Body of pancreas (tissue), 4 donors: ENCODE data around the gene PATJ. TPM values are rescaled to one million over a fixed set of nuclear protein-coding genes. Genes with fewer than 3 reads are reported as not detected.

Source experiments
- ATAC-seq: fragments of 150-250 bp; one replicate; pipeline ENCODE4 v1.9.1; 2016
- DNase-seq, 4 donors: peaks; one replicate each; pipeline ENCODE4 v3.0.0-alpha.2; 2019
- H3K27ac ChIP-seq, 4 donors: fragments of 200-600 bp; sonication (generic); 1 replicate in 3 of 4; 2 replicates in 1 of 4; pipeline versions ENCODE4 v1.5.1 to v1.6.1; 2016 to 2019; ENCODE audit warnings: mild to moderate bottlenecking in 1 of 4, mixed read lengths in 1 of 4, moderate library complexity in 1 of 4
- H3K27me3 ChIP-seq, 2 donors: fragments of 200-600 bp; sonication (generic); one replicate each; pipeline ENCODE4 v1.6.0; 2016; ENCODE audit warnings: mild to moderate bottlenecking in 1 of 2
- H3K36me3 ChIP-seq, 2 donors: fragments of 200-600 bp; sonication (generic); replicated peaks in 1 of 2; 2 replicates each; pipeline ENCODE4 v1.5.1; 2016; ENCODE audit warnings: low read depth in 2 of 2; ENCODE audit not compliant: insufficient read depth in 1 of 2
- H3K4me1 ChIP-seq: fragments of 200-600 bp; sonication (generic); one replicate; pipeline ENCODE4 v1.6.0; 2016
- H3K4me3 ChIP-seq, 2 donors: fragments of 200-600 bp; sonication (generic); 1 replicate in 1 of 2; 2 replicates in 1 of 2; pipeline ENCODE4 v1.5.1; 2016 to 2019
- H3K9me3 ChIP-seq, 3 donors: fragments of 200-600 bp; sonication (generic); 1 replicate in 2 of 3; 2 replicates in 1 of 3; pipeline ENCODE4 v1.5.1; 2016
- POLR2A ChIP-seq, 3 donors: fragments of 450-650 bp; IDR thresholded peaks; one replicate each; pipeline ENCODE4 v1.6.1; 2016; ENCODE audit warnings: antibody characterized with exemption in 3 of 3, mild to moderate bottlenecking in 2 of 3
- WGBS, 2 donors: methylation state at CpG; one replicate each; pipeline ENCODE4 v1.1.5; 2017; 5-methylcytosine and 5-hydroxymethylcytosine counted together
- intact Hi-C: fragments of 100-400 bp; cut with DNase I; formaldehyde crosslinking; loops from one replicate; pipeline ENCODE4 v1.15.1; 2023
- total RNA-seq, 2 donors: library from RNA; depleted of rRNA; stranded (reverse); fragments of >200 nt; gene quantifications; one replicate each; pipeline ENCODE4 v1.1.0, GENCODE V29; 2016
- TF ChIP-seq, protein P1 (sequence below), 7 experiments: fragments of 450-650 bp in 4 of 7; fragments of 200-600 bp in 3 of 7; sonication (generic) in 3 of 7; IDR thresholded peaks; one replicate each; pipeline ENCODE4 v1.5.1; 2016 to 2019; ENCODE audit warnings: antibody characterized with exemption in 7 of 7

Gene PATJ
- total RNA-seq, 2 donors from 2014 or later, result 54.2 to 72.5 TPM

- Histone ChIP-seq H3K36me3 (no peaks in the 10 kb centered on the region), H3K4me3 (no peak overlapping the region), H3K9me3 (no peaks in the 10 kb centered on the region), H3K27me3 (peaks cover 0 to 5% of the 10 kb centered on the region in 2 donors), H3K4me1 (peaks cover 3% of the 10 kb centered on the region), H3K27ac (no peak overlapping the region)
- ATAC-seq (no peak), DNase-seq (no peak)
- TF ChIP-seq, protein P1, sequence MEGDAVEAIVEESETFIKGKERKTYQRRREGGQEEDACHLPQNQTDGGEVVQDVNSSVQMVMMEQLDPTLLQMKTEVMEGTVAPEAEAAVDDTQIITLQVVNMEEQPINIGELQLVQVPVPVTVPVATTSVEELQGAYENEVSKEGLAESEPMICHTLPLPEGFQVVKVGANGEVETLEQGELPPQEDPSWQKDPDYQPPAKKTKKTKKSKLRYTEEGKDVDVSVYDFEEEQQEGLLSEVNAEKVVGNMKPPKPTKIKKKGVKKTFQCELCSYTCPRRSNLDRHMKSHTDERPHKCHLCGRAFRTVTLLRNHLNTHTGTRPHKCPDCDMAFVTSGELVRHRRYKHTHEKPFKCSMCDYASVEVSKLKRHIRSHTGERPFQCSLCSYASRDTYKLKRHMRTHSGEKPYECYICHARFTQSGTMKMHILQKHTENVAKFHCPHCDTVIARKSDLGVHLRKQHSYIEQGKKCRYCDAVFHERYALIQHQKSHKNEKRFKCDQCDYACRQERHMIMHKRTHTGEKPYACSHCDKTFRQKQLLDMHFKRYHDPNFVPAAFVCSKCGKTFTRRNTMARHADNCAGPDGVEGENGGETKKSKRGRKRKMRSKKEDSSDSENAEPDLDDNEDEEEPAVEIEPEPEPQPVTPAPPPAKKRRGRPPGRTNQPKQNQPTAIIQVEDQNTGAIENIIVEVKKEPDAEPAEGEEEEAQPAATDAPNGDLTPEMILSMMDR (IDR thresholded peaks at IDR 0.05), result no peak
- no peak for TF ChIP-seq POLR2A (IDR thresholded peaks at IDR 0.05)
- WGBS, 2 donors, result 75 to 80% methylated on average over 3 of the region's 3 CpGs
- intact Hi-C loops, result no loop called here
Observed at GRCh38 chr1:62185677-62186076, 443.4 kb downstream of the PATJ start.

DNA sequence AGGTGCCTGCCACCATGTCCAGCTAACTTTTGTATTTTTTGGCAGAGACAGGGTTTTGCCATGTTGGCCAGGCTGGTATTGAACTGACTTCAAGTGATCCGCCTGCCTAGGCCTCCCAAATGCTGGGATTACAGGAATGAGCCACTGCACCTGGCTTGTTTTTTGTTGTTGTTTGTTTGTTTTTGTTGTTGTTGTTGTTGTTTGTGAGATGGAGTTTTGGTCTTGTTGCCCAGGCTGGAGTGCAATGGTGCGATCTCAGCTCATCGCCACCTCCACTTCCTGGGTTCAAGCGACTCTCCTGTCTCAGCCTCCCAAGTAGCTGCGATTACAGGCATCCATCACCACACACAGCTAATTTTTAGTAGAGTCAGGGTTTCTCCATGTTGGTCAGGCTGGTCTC lies 445.3 kb downstream of the PATJ start:
- intact Hi-C loops, result no loop called here
- WGBS, 2 donors, result 97% methylated on average over 5 of the region's 5 CpGs
- Histone ChIP-seq H3K4me3 (no peak overlapping the region), H3K27me3 (peaks cover 0 to 5% of the 10 kb centered on the region in 2 donors), H3K9me3 (no peaks in the 10 kb centered on the region), H3K36me3 (no peaks in the 10 kb centered on the region), H3K27ac (no peak overlapping the region), H3K4me1 (peaks cover 3% of the 10 kb centered on the region)
- TF ChIP-seq, protein P1 (IDR thresholded peaks at IDR 0.05), result no peak
- TF ChIP-seq POLR2A (IDR thresholded peaks at IDR 0.05), result no peak
- DNase-seq (no peak), ATAC-seq (no peak)

DNA sequence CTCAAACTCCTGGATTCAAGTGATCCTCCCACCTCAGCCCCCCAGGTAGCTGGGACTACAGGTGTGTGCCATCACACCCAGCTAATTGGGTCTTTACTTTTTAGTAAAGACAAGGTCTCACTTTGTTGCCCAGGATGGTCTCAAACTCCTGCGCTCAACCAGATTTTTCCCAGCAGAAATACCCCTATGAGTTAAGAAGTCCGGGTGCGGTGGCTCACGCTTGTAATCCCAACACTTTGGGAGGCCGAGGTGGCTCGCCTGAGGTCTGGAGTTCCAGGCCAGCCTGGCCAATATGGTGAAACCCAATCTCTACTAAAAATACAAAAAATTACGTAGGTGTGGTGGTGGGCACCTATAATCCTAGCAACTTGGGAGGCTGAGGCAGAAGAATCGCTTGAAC lies 445.8 kb downstream of the PATJ start:
- H3K27me3 ChIP-seq, result peaks cover 0 to 5% of the 10 kb centered on the region in 2 donors
- intact Hi-C loops, result no loop called here
- DNase-seq (no peak), ATAC-seq (no peak)
- 90 to 95% methylated on average over 8 of the region's 8 CpGs for WGBS, 2 donors
- no peaks in the 10 kb centered on the region for H3K9me3 ChIP-seq
- H3K4me3 ChIP-seq, result no peak overlapping the region
- no peak for TF ChIP-seq POLR2A (IDR thresholded peaks at IDR 0.05)
- TF ChIP-seq, protein P1 (IDR thresholded peaks at IDR 0.05), result no peak
- no peaks in the 10 kb centered on the region for H3K36me3 ChIP-seq
- H3K4me1 ChIP-seq, result peaks cover 3% of the 10 kb centered on the region
- H3K27ac ChIP-seq, result no peak overlapping the region

DNA sequence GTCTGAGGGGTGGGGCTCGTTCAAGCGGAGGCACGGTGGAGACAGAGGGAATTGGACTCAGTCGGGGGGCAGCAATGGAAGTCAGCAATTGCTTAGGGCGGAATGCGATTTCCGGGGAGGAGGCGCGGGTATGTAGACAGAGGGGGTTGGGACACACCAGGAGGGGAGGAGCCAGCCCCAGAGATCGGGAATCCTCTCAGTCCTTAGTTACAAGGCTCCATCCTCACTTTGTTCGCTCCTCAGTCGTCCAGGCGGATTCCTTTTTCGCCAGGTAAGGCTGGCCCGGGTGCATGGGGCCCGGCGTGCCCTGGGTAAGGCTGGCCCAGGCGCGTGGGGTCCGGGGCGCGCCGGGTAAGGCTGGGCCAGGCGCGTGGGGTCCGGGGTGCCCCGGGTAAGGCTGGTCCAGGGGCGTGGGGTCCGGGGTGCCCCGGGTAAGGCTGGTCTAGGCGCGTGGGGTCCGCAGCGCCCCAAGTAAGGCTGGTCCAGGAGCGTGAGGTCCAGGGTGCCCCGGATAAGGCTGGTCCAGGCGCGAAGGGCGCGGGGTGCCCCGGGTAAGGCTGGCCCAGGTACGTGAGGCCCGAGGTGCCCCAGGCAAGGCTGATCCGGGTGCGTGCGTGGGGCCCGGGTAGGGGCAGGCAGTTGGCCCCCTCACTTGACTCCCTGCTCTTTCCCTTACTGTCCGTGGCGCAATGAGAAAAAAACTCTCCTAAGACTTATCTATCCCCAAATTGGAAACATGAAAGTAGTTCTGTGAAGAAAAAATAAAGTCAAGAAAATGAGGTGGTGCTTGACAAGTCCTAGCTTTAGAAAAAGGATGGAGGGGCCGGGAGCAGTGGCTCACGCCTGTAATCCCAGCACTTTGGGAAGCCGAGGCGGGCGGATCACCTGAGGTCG lies 452.6 kb downstream of the PATJ start, which contains the start of gene L1TD1:
L1TD1 (plus strand) TSS at position 199 of the 894 bp plus-strand sequence. CDS start 11,780 bp downstream, outside the sequence.
- no peak within 1 kb of the TSS for H3K27ac ChIP-seq
- no peaks in the 10 kb centered on the region for H3K36me3 ChIP-seq
- WGBS, 2 donors, result 18 to 32% methylated on average over 26 to 51 of the region's 55 CpGs
- intact Hi-C loops, result no loop called here
- no peak for TF ChIP-seq POLR2A (IDR thresholded peaks at IDR 0.05)
- TF ChIP-seq, protein P1 (IDR thresholded peaks at IDR 0.05), result no peak
- H3K4me1 ChIP-seq, result peaks cover 12% of the 10 kb centered on the region
- no peaks in the 10 kb centered on the region for H3K9me3 ChIP-seq
- peaks cover 7 to 9% of the 10 kb centered on the region in 2 donors for H3K27me3 ChIP-seq
- no peak within 1 kb of the TSS for H3K4me3 ChIP-seq
- no peak for DNase-seq
- ATAC-seq, result no peak
